K562 (cell line): ENCODE measurements around the gene EPYC. TPM values are rescaled to one million over a fixed set of nuclear protein-coding genes. Genes with fewer than 3 reads are reported as not detected.

Experiments
- ATAC-seq: fragments of 200-7000 bp; cut with Tn5 transposase; 3 replicates; pipeline ENCODE4 v1.9.1; 2020; ENCODE audit warnings: moderate library complexity
- BruUV-seq: library from RNA; stranded (reverse); fragments of 400-500 nt; replicated peaks from 2 replicates; lab custom pipeline; 2021; lab: Mats Ljungman, UMichigan
- CTCF ChIA-PET: fragments of 300-600 bp; formaldehyde crosslinking; extraction: SDS; loops from one replicate; lab custom pipeline; 2021; ENCODE audit warnings: low intra/inter-chr PET ratio; lab: Yijun Ruan, JAX
- POLR2A ChIA-PET: fragments of 300-600, 350-650 bp; sonication (Branson Sonifier 250); formaldehyde crosslinking; extraction: SDS; loops from one replicate; lab custom pipeline; 2021; ENCODE audit warnings: antibody characterized with exemption, inconsistent platforms; lab: Yijun Ruan, JAX
- DNase-seq, 4 experiments: peaks; one replicate each; pipeline versions ENCODE4 v3.0.0 to v3.0.0-alpha.2; 2011 to 2018; ENCODE audit warnings: low spot score in 3 of 4, mixed read lengths in 3 of 4; ENCODE audit errors: extremely low read depth in 1 of 4
- FAIRE-seq: peaks from 2 replicates; lab custom pipeline; 2011; peaks lifted over from hg19 to GRCh38; lab: Jason Lieb, UNC
- H2AFZ ChIP-seq: 2 replicates; pipeline ENCODE4 v1.6.0; 2011; ENCODE audit warnings: low read depth, low read length, control low read depth, inconsistent platforms
- H3K27ac ChIP-seq: fragments of 200-600 bp; 3 replicates; pipeline ENCODE4 v1.8.0; 2011; ENCODE audit warnings: low read depth, mild to moderate bottlenecking, control low read depth, inconsistent platforms, low read length, moderate library complexity, mixed read lengths; ENCODE audit errors: extremely low read depth
- H3K27me3 ChIP-seq, 2 experiments: fragments of 300-600 bp in 1 of 2; 2 replicates in 1 of 2; 3 replicates in 1 of 2; pipeline versions ENCODE4 v1.6.0 to v1.8.0; 2011; ENCODE audit warnings: inconsistent platforms in 2 of 2, low read length in 2 of 2, mild to moderate bottlenecking in 1 of 2, mixed read lengths in 1 of 2, moderate library complexity in 1 of 2; ENCODE audit not compliant: control insufficient read depth in 2 of 2, insufficient read depth in 2 of 2
- H3K36me3 ChIP-seq: fragments of 300-600 bp; 3 replicates; pipeline ENCODE4 v1.8.0; 2011; ENCODE audit warnings: mild to moderate bottlenecking, low read length, inconsistent platforms; ENCODE audit not compliant: control insufficient read depth, insufficient read depth
- H3K4me1 ChIP-seq, 2 experiments: fragments of 200-600 bp in 1 of 2; replicated peaks in 1 of 2; 2 replicates in 1 of 2; 3 replicates in 1 of 2; pipeline versions ENCODE4 v1.5.1 to v1.8.0; 2011; ENCODE audit warnings: inconsistent platforms in 2 of 2, low read length in 2 of 2, mild to moderate bottlenecking in 1 of 2, mixed read lengths in 1 of 2, moderate library complexity in 1 of 2; ENCODE audit not compliant: control insufficient read depth in 2 of 2, insufficient read depth in 2 of 2
- H3K4me2 ChIP-seq: 2 replicates; pipeline ENCODE4 v1.6.1; 2011; ENCODE audit warnings: low read length, control low read depth, inconsistent platforms, mixed read lengths; ENCODE audit not compliant: insufficient read depth
- H3K4me3 ChIP-seq: fragments of 200-600 bp; sonication (generic), shearing (Covaris generic); 2 replicates; pipeline ENCODE4 v1.5.1; 2016; ENCODE audit warnings: control low read depth, inconsistent platforms
- H3K79me2 ChIP-seq: fragments of 200-600 bp; 3 replicates; pipeline ENCODE4 v1.8.0; 2011; ENCODE audit warnings: low read length, inconsistent platforms; ENCODE audit not compliant: control insufficient read depth, insufficient read depth
- H3K9ac ChIP-seq, 2 experiments: 2 replicates each; pipeline versions ENCODE4 v1.6.0 to v1.6.1; 2011; ENCODE audit warnings: low read depth in 2 of 2, low read length in 2 of 2, control low read depth in 1 of 2, inconsistent platforms in 1 of 2, mild to moderate bottlenecking in 1 of 2, mixed read lengths in 1 of 2; ENCODE audit not compliant: insufficient read depth in 1 of 2
- H3K9me1 ChIP-seq: one replicate; pipeline ENCODE4 v1.6.0; 2011; ENCODE audit warnings: inconsistent platforms, mild to moderate bottlenecking, low read length, moderate library complexity; ENCODE audit not compliant: control insufficient read depth, insufficient read depth
- H3K9me3 ChIP-seq: replicated peaks from 2 replicates; pipeline ENCODE4 v1.5.1; 2011; ENCODE audit warnings: low read depth, low read length, inconsistent platforms; ENCODE audit not compliant: control insufficient read depth, insufficient read depth
- H4K20me1 ChIP-seq: replicated peaks from 2 replicates; pipeline ENCODE4 v1.6.1; 2011; ENCODE audit warnings: low read length, inconsistent platforms, mixed read lengths; ENCODE audit not compliant: control insufficient read depth, insufficient read depth
- ASH1L ChIP-seq: fragments of 450-650 bp; IDR thresholded peaks from 2 replicates; pipeline ENCODE4 v1.6.1; 2018; ENCODE audit warnings: borderline replicate concordance, mild to moderate bottlenecking, low read depth; ENCODE audit not compliant: partially characterized antibody
- DIDO1 ChIP-seq: fragments of 450-650 bp; IDR thresholded peaks from 2 replicates; pipeline ENCODE4 v1.6.1; 2016; ENCODE audit warnings: low read depth, missing biosample characterization, missing genetic modification characterization
- FOXA1 ChIP-seq: fragments of 450-650 bp; IDR thresholded peaks from 2 replicates; pipeline ENCODE4 v1.6.1; 2016; ENCODE audit warnings: mild to moderate bottlenecking, borderline replicate concordance
- HEY1 ChIP-seq: fragments of 250-450 bp; sonication (Bioruptor Pico); IDR thresholded peaks from 2 replicates; pipeline ENCODE4 v1.5.0; 2020; ENCODE audit warnings: mild to moderate bottlenecking, moderate library complexity, borderline replicate concordance
- PCBP1 ChIP-seq: fragments of 200-400 bp; formaldehyde crosslinking; IDR thresholded peaks from 2 replicates; pipeline ENCODE4 v1.6.1; 2018; ENCODE audit warnings: mild to moderate bottlenecking, low read depth, low read length; ENCODE audit not compliant: poor library complexity, severe bottlenecking
- POLR2H ChIP-seq: IDR thresholded peaks from 2 replicates; pipeline ENCODE4 v1.6.1; 2016; ENCODE audit warnings: missing genetic modification characterization, low read depth, mild to moderate bottlenecking, control low read depth, missing compliant biosample characterization, moderate library complexity
- POLR3G ChIP-seq: IDR thresholded peaks from 2 replicates; pipeline ENCODE4 v1.6.1; 2011; ENCODE audit not compliant: insufficient read length, insufficient replicate concordance; ENCODE audit errors: extremely low read depth
- SRSF7 ChIP-seq: fragments of 200-400 bp; formaldehyde crosslinking; optimal IDR thresholded peaks from 2 replicates; pipeline ENCODE3; 2017; ENCODE audit warnings: mild to moderate bottlenecking, low read depth, low read length
- TAF1 ChIP-seq: IDR thresholded peaks from 2 replicates; pipeline ENCODE4 v1.6.1; 2011; ENCODE audit warnings: mild to moderate bottlenecking, low read length, moderate library complexity; ENCODE audit not compliant: insufficient read depth, control insufficient read depth, severe bottlenecking; ENCODE audit errors: extremely low read depth
- YBX1 ChIP-seq: fragments of 450-650 bp; IDR thresholded peaks from 2 replicates; pipeline ENCODE4 v1.7.1; 2016; ENCODE audit warnings: mild to moderate bottlenecking
- ZNF282 ChIP-seq: sonication (generic); formaldehyde crosslinking; IDR thresholded peaks from 2 replicates; pipeline ENCODE4 v1.8.1; 2023; ENCODE audit warnings: missing genetic modification reagents
- WGBS: fragments of 100-300 bp; shearing (Covaris generic); methylation state at CpG from one replicate; pipeline ENCODE4 v1.1.6; 2016; ENCODE audit warnings: low coverage, mixed read lengths; ENCODE audit not compliant: insufficient coverage; ENCODE audit errors: missing lambda C conversion rate; 5-methylcytosine and 5-hydroxymethylcytosine counted together
- in situ Hi-C: fragments of 300-500 bp; cut with MboI; formaldehyde crosslinking; loops from 4 replicates; pipeline ENCODE4 v1.15.0; 2018; ENCODE audit warnings: inconsistent platforms, mixed read lengths
- intact Hi-C: fragments of 100-400 bp; cut with micrococcal nuclease; formaldehyde crosslinking; loops from 2 replicates; pipeline ENCODE4 v1.14.2; 2022
- polyA plus RNA-seq, 8 experiments: library from polyadenylated mRNA; depleted of rRNA in 4 of 8; stranded (reverse) in 5 of 8; unstranded in 3 of 8; fragments of >200 nt; fragmentation: Nextera tagmentation in 2 of 8; fragmentation: Illumina TruSeq in 1 of 8; extraction: Ambion mirVana in 2 of 8; extraction: Trizol in 1 of 8; gene quantifications; 2 replicates each; pipeline versions ENCODE4 v1.2.1 to v1.2.3, GENCODE V29; 2011 to 2014; ENCODE audit warnings: inconsistent platforms in 1 of 8, missing spikeins in 1 of 8
- total RNA-seq, 7 experiments: library from RNA; depleted of rRNA in 6 of 7; stranded (reverse); fragments of >200 nt in 6 of 7; fragmentation: Illumina TruSeq in 2 of 7; extraction: Trizol in 2 of 7; gene quantifications; 2 replicates each; pipeline versions ENCODE4 v1.2.1 to v1.2.3, GENCODE V29; 2011 to 2021; ENCODE audit warnings: low replicate concordance in 1 of 7
- TF ChIP-seq, protein P1 (sequence below): IDR thresholded peaks from 2 replicates; pipeline ENCODE4 v1.6.1; 2016; ENCODE audit warnings: missing genetic modification characterization, missing compliant biosample characterization
- TF ChIP-seq, protein P2 (sequence below): sonication (generic); formaldehyde crosslinking; IDR thresholded peaks from 2 replicates; pipeline ENCODE4 v1.8.0; 2022; ENCODE audit warnings: mild to moderate bottlenecking, missing genetic modification reagents
- TF ChIP-seq, protein P3 (sequence below): sonication (generic); IDR thresholded peaks from 2 replicates; pipeline ENCODE4 v1.6.1; 2016

The EPYC gene
- total and polyA plus RNA-seq, 9 of the 15 experiments (the other 6 are each of a cell fraction or from before 2014, with no cell fraction given): not detected

DNA sequence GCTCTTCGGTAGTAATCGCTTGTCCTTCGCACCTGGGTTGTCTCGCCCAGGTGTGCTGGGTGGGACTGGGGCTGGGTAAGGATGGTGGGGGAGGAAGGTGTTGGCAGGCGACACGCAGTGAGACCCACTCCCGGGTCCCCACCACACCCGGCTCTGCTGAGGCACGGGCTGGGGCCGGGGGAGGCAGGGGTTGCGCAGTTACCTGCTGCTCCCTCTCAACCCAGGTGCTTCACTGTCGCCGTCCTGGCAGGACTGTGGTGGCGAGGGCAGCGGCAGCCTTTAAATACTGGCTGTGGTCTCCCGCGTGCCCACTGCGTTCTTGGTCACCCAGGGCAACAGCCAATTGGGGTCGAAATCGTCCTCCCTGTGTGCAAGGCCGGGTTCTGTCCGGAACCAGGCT lies 49.9 kb downstream of the EPYC start, which contains the start of gene CCER1:
CCER1 (minus strand) TSS at position 256 of the 400 bp plus-strand sequence. CDS start 434 bp downstream, outside the sequence.
- no peaks in the 10 kb centered on the region for H3K9me1 ChIP-seq
- no peak within 1 kb of the TSS for H3K9ac ChIP-seq
- BruUV-seq: no TSS peak
- ChIA-PET CTCF (no interaction called here), POLR2A (no interaction called here)
- intact Hi-C loops (loop anchor here (5.0 kb wide), 3 partner anchors 372 to 1413 kb away; no protein-coding TSS in a partner anchor), in situ Hi-C loops (loop anchor here (25.0 kb wide), 2 partner anchors 1682 to 1943 kb away; no protein-coding TSS in a partner anchor)
- no peak within 1 kb of the TSS for H3K27ac ChIP-seq
- H2AFZ ChIP-seq: no peak within 1 kb of the TSS
- H4K20me1 ChIP-seq: no peaks in the 10 kb centered on the region
- H3K4me2 ChIP-seq: no peak within 1 kb of the TSS
- WGBS: 6% methylated on average over 22 of the region's 22 CpGs
- H3K36me3 ChIP-seq: no peaks in the 10 kb centered on the region
- H3K27me3 ChIP-seq: no peaks in the 10 kb centered on the region
- no peaks in the 10 kb centered on the region for H3K79me2 ChIP-seq
- H3K4me3 ChIP-seq: no peak within 1 kb of the TSS
- ATAC-seq (no peak), DNase-seq (no peak), FAIRE-seq (no peak)
- H3K4me1 ChIP-seq: peaks cover 0 to 10% of the 10 kb centered on the region in 2 experiments; a peak in 1 of 5 replicates
- no peaks in the 10 kb centered on the region for H3K9me3 ChIP-seq
- TF ChIP-seq ZNF282 (CRISPR knock-in tag) (no peak), YBX1 (no peak), POLR3G (no peak), DIDO1 (tag) (no peak), ASH1L (no peak), POLR2H (no peak), PCBP1 (no peak), FOXA1 (no peak), HEY1 (CRISPR knock-in tag) (no peak), TAF1 (no peak), SRSF7 (no peak)
- TF ChIP-seq, protein P1, sequence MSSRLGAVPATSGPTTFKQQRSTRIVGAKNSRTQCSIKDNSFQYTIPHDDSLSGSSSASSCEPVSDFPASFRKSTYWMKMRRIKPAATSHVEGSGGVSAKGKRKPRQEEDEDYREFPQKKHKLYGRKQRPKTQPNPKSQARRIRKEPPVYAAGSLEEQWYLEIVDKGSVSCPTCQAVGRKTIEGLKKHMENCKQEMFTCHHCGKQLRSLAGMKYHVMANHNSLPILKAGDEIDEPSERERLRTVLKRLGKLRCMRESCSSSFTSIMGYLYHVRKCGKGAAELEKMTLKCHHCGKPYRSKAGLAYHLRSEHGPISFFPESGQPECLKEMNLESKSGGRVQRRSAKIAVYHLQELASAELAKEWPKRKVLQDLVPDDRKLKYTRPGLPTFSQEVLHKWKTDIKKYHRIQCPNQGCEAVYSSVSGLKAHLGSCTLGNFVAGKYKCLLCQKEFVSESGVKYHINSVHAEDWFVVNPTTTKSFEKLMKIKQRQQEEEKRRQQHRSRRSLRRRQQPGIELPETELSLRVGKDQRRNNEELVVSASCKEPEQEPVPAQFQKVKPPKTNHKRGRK: no peak
- TF ChIP-seq, protein P2, sequence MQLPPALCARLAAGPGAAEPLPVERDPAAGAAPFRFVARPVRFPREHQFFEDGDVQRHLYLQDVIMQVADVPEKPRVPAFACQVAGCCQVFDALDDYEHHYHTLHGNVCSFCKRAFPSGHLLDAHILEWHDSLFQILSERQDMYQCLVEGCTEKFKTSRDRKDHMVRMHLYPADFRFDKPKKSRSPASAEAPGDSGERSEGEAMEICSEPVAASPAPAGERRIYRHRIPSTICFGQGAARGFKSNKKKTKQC (CRISPR knock-in tag): no peak
- TF ChIP-seq, protein P3, sequence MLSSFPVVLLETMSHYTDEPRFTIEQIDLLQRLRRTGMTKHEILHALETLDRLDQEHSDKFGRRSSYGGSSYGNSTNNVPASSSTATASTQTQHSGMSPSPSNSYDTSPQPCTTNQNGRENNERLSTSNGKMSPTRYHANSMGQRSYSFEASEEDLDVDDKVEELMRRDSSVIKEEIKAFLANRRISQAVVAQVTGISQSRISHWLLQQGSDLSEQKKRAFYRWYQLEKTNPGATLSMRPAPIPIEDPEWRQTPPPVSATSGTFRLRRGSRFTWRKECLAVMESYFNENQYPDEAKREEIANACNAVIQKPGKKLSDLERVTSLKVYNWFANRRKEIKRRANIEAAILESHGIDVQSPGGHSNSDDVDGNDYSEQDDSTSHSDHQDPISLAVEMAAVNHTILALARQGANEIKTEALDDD: no peak
